ENCODE results near the gene SLC2A5.

GRCh38 chr1:9047019-9047418 lies 22.4 kb downstream of the SLC2A5 start:
- TF ChIP-seq CTCF (IDR thresholded peaks at IDR 0.05): no peak
- TF ChIP-seq POLR2A (IDR thresholded peaks at IDR 0.05): no peak

Data from adrenal gland (tissue), 5 donors.